NCI-H187 treated with DMSO at 0.1 percent for 48 hours (cell line): Measurements from ENCODE around the gene FGF1.

Experiments used
- DNase-seq: peaks from one replicate; lab custom pipeline; 2025; lab: John Stamatoyannopoulos, UW

FGF1 gene

GRCh38 chr5:142696379-142696778 is 10.5 kb upstream of the FGF1 start:
- DNase-seq, result no peak

GRCh38 chr5:142694092-142694856 is 8.4 kb upstream of the FGF1 start:
- no peak for DNase-seq

- no peak for DNase-seq
Observed at GRCh38 chr5:142692321-142692894, 6.5 kb upstream of the FGF1 start.

DNA sequence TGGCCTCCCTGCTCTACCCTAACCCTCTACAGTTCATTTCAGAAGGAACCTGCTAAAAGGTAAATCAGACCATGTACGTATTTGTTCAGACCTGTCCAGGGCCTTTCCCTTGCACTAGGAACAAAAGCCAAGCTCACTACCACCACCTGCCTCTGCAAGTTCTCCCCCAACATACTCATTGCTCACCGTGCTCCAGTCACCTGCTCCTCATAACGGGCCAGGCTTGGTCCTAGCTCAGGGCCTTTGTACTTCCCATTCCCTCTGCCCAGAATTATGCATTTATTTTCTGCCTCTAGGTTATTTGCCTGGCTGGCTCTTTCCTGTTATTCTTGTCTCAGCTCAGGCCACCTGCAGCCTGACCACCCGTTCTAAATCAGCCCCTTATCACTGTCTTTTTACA is 4.8 kb upstream of the FGF1 start:
- no peak for DNase-seq

DNA sequence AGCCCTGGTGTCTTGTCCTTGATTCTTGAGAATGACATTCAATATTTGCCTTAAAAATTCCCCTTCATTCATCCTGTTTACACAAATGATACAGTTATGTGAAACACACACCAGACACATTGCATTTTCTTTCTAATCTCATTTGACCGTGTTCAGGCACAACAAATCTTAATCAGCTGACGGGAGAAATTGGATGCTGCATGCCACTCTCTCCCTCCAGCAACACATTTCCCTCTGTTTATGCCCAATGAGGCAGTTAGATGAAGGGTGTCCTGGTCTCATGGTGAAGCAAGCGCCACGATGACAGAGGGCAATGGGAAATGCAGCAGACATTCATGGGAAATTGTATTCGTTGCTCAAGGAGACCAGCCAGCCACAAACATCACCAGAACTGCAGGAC is 3.2 kb upstream of the FGF1 start:
- DNase-seq, result no peak

GRCh38 chr5:142688281-142688989 is 2.5 kb upstream of the FGF1 start:
- no peak for DNase-seq

DNA sequence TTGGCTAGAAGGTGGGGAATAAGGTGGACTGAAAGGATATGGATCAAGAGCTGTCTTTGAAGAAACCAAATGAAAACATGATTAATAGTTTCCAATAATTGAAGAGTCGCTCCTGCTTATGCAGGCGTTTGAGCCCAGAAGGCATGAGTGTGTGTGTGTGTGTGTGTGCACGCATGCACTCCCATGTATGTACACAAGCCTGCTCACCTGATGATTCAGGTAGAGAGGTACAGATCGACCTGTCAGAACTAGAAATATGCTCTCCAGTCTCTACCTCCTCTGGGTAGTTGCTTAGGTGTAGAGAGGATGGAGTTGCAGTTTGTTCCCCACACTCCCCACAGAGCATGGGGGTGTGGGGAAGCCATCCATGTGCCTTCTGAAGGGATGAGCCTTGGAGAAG is 1.1 kb upstream of the FGF1 start:
- DNase-seq, result no peak

DNA sequence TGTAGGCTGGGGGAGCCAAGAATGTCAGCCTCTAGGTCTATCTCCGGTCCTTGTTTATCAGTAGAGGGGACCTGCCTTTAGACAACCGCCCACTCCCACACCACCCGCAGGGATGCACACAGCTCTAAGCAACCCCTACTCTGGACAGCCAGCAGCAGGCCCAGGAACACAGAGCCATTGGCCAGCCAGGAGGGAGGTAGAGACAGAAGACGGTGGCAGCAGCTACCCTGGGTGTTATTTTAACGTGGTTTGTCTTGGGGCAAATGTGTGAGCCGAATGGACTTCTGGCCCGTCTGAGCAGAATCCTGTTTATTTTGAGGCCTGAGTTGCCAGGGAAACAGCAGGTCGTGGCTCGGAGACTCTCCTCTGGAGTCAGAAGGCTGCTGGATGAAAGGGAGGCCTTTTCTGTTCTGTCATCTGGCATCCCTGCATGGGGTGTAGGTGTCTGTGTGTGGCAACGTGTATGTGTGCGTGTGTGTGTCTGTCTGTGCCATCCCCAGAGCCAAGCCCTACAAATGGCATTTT is 382 bp upstream of the FGF1 start:
- DNase-seq, result no peak

- DNase-seq, result no peak
Observed at GRCh38 chr5:142684508-142685041, 1.3 kb downstream of the FGF1 start.

- DNase-seq, result no peak
Observed at GRCh38 chr5:142683881-142684505, 1.9 kb downstream of the FGF1 start.

GRCh38 chr5:142683116-142683515 is 2.8 kb downstream of the FGF1 start:
- no peak for DNase-seq

DNA sequence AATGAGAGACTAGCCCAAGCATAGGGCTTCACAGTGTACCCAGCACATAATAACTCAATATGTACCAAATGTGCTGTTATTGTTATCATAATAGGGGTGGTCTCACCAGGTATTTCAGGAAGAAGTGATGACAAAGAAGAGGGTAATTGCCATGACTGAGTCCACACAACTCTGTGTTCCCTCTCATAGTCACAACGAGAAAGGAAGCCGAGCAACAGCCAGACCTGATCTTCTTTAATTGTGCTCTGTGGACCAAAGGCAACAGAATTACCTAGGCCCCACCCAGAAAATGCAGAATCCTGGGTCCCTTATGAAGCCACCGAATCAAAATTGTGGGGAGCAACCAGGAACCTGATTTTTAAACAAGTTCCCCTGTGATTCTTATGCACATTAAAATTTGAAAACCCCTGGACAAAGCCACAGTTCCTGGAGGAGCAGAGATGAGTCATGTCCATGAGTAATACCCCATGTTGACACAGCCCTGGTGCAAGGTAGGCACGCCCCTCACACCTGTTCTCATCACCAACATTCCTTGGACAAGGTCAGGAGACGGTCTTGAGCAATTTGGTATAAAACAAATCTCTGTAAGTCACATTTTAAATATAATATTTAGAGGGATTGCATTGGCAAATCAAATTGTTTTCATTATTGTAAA is 5.2 kb downstream of the FGF1 start:
- no peak for DNase-seq

GRCh38 chr5:142679744-142680143 is 6.1 kb downstream of the FGF1 start:
- no peak for DNase-seq

DNA sequence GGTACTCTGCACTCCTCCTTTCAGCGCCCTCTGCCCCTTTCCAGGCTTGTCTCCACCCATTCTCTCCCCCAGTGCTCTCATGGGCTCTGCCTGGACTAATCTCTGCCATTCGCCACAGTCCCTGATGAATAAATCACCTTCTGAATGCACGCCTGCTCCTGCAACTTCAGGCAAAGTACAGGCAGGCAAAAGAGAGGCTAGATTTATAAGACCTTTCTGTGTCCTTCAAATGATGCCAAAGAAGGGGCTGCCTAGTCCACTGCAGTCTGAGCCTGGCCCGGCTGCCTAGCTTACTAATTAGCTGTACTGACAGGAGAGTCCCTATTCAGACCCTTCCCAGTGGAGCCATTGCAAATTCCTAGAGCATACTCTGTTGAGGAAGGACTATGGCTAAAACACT is 7.4 kb downstream of the FGF1 start:
- no peak for DNase-seq

DNA sequence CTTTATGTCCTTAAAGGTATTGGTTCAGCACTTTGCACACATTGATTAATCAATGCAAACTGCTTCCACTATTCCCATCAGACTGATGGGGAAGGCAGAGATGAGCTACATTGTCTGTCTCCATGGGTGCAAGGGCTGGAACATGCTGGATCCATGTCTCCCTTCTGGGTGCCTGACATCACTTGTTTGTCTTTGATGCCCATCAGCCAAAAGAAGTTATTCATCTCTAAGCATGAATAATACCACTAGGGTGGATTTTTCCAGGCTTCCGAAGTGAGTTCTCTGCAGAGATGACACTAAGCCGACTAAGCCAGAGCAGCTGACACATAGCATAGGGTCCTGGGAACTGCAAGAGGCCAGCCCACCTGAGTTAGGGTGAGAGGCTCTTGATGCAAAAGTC is 8.7 kb downstream of the FGF1 start:
- DNase-seq, result no peak

GRCh38 chr5:142676318-142676717 is 9.6 kb downstream of the FGF1 start:
- no peak for DNase-seq

GRCh38 chr5:142674531-142675469 is 11.1 kb downstream of the FGF1 start:
- DNase-seq, result no peak

GRCh38 chr5:142671801-142672200 is 14.1 kb downstream of the FGF1 start:
- DNase-seq, result no peak

DNA sequence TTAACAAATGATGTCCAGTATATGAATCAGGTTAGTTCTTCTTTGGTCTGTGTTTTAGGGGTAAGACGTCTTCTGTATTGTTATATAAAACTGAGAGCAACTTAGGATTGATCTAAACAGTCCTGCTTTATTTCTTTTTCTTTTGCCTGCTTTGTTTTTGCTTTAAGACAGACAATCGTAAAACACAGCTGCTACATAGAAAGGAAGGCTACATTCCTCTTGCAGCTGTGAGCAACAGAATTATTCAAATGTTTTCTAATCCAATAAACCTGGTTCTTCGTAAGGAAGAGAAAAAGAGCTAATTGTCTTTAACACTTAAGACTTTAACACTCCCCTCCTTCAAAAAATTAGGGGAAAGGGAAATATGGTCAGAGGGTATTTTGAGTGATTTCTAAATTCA is 14.6 kb downstream of the FGF1 start:
- DNase-seq, result no peak

DNA sequence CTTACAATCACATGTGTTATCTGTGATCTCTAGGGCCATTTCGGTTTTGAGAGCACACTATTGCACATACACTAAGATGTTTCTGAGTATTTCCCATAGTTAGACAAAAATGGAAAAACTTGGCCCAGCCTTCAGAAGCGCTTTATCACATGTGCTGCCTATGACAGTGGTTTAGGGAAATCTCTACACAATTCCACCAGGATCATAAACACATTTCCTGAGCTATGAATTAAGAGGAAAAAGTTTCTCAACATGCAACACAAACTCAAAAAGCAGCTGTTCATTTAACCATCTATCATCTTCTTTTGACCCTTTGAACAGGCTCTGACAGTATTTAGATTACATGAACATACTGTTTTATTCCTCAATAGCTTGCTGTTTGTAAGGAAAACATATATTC is 15.1 kb downstream of the FGF1 start:
- no peak for DNase-seq

GRCh38 chr5:142669477-142669876 is 16.4 kb downstream of the FGF1 start:
- no peak for DNase-seq
